Astrocyte of the cerebellum (primary cell): ENCODE results near the gene LIFR.

Experiments used
- DNase-seq: peaks from one replicate; pipeline ENCODE4 v3.0.0-alpha.2; 2011; ENCODE audit warnings: low read depth
- H3K4me3 ChIP-seq: 2 replicates; pipeline ENCODE4 v1.5.1; 2011; ENCODE audit warnings: mild to moderate bottlenecking, low read depth, low read length, moderate library complexity
- CTCF ChIP-seq: IDR thresholded peaks from 2 replicates; pipeline ENCODE4 v1.5.1; 2012; ENCODE audit warnings: low read length, low read depth, moderate library complexity, mild to moderate bottlenecking; ENCODE audit errors: missing control alignments
- in situ Hi-C: cut with HindIII; loops from 2 replicates; pipeline ENCODE4 v1.10.0; 2017; ENCODE audit warnings: low sequenced_read_pairs

The LIFR gene

GRCh38 chr5:38442247-38442573 is 114.2 kb downstream of the LIFR start:
- H3K4me3 ChIP-seq: no peak overlapping the region
- in situ Hi-C loops: no loop called here
- no peak for TF ChIP-seq CTCF
- DNase-seq: no peak

- in situ Hi-C loops: no loop called here
- TF ChIP-seq CTCF: peak; percentile 93
- DNase-seq: peak; percentile 91
- H3K4me3 ChIP-seq: no peak overlapping the region
These were observed 114.8 kb downstream of the LIFR start for GRCh38 chr5:38441453-38442246.

GRCh38 chr5:38438757-38439156 is 117.7 kb downstream of the LIFR start:
- no peak for DNase-seq
- no peak for TF ChIP-seq CTCF
- in situ Hi-C loops: loop anchor here (5.0 kb wide), 1 partner anchor 369 kb away; no protein-coding TSS in a partner anchor
- H3K4me3 ChIP-seq: no peak overlapping the region

GRCh38 chr5:38434966-38435705 is 121.3 kb downstream of the LIFR start:
- H3K4me3 ChIP-seq: no peak overlapping the region
- no peak for DNase-seq
- TF ChIP-seq CTCF: no peak
- in situ Hi-C loops: loop anchor here (5.0 kb wide), 1 partner anchor 372 kb away; no protein-coding TSS in a partner anchor

- peak; percentile 93 for DNase-seq
- TF ChIP-seq CTCF: peak; percentile 25
- in situ Hi-C loops: no loop called here
- no peak overlapping the region for H3K4me3 ChIP-seq
These were observed 123.1 kb downstream of the LIFR start for GRCh38 chr5:38433160-38433861.

GRCh38 chr5:38431242-38431853 is 125.1 kb downstream of the LIFR start:
- in situ Hi-C loops: no loop called here

More at GRCh38 chr5:38431242-38431853, 125.1 kb downstream of the LIFR start:
- DNase-seq: no peak
- H3K4me3 ChIP-seq: no peak overlapping the region
- TF ChIP-seq CTCF: no peak
